Activated T-cell treated with anti-CD3 and anti-CD28 coated beads, Interleukin-2, amount 50 U/mL, for 4 hours (primary cell): ENCODE results near the gene CXCR3. TPM values are rescaled to one million over a fixed set of nuclear protein-coding genes. Genes with fewer than 3 reads are reported as not detected.
A peak's percentile ranks its signal among the peaks of the same experiment; 100 is the strongest.
"Not testable (repeated sequence)": the region's sequence is repeated elsewhere in the genome, so short reads cannot be mapped to it uniquely, and the experiment has no call there.

Experiments
- ATAC-seq, 2 donors: fragments of 200-7000 bp; cut with Tn5 transposase; one replicate each; pipeline ENCODE4 v1.10.0; 2021
- DNase-seq: peaks from one replicate; pipeline ENCODE4 v3.0.0-alpha.2; 2020
- H3K27me3 Mint-ChIP-seq: one replicate; pipeline ENCODE4 v1.8.0; 2021; ENCODE audit warnings: low read depth, mixed read lengths
- H3K36me3 Mint-ChIP-seq: one replicate; pipeline ENCODE4 v1.8.0; 2022; ENCODE audit warnings: mixed read lengths; ENCODE audit not compliant: insufficient read depth
- H3K4me1 Mint-ChIP-seq: one replicate; pipeline ENCODE4 v1.8.0; 2021; ENCODE audit warnings: low read depth, mixed read lengths
- H3K4me3 Mint-ChIP-seq: one replicate; pipeline ENCODE4 v1.8.0; 2021; ENCODE audit warnings: mild to moderate bottlenecking, moderate library complexity, mixed read lengths
- H3K9me3 Mint-ChIP-seq: one replicate; pipeline ENCODE4 v1.8.0; 2021; ENCODE audit warnings: mixed read lengths
- total RNA-seq, 3 donors: library from RNA; stranded (reverse); gene quantifications; one replicate each; pipeline ENCODE4 v1.2.1, GENCODE V29; 2021

CXCR3 gene
- total RNA-seq, 3 donors from 2014 or later, result 44.9 to 64.7 (median 53.1) TPM

GRCh38 chrX:71653344-71653743 is 35.0 kb upstream of the CXCR3 start:
- DNase-seq (no peak), ATAC-seq (no peak)
- Mint-ChIP-seq H3K9me3 (no peaks in the 10 kb centered on the region), H3K4me3 (no peak overlapping the region), H3K4me1 (peaks cover 11% of the 10 kb centered on the region), H3K27me3 (no peaks in the 10 kb centered on the region), H3K36me3 (no peaks in the 10 kb centered on the region)

GRCh38 chrX:71652405-71652804 is 34.1 kb upstream of the CXCR3 start:
- Mint-ChIP-seq H3K36me3 (no peaks in the 10 kb centered on the region), H3K4me1 (peaks cover 11% of the 10 kb centered on the region), H3K4me3 (no peak overlapping the region), H3K9me3 (no peaks in the 10 kb centered on the region), H3K27me3 (no peaks in the 10 kb centered on the region)
- DNase-seq, result peak; percentile 50
- peak; percentile 59 to 63 for ATAC-seq

- no peaks in the 10 kb centered on the region for H3K9me3 Mint-ChIP-seq
- peaks cover 11% of the 10 kb centered on the region for H3K4me1 Mint-ChIP-seq
- H3K27me3 Mint-ChIP-seq, result no peaks in the 10 kb centered on the region
- DNase-seq (no peak), ATAC-seq (peak; percentile 74 to 82)
- H3K4me3 Mint-ChIP-seq, result no peak overlapping the region
- no peaks in the 10 kb centered on the region for H3K36me3 Mint-ChIP-seq
Observed at GRCh38 chrX:71650333-71650969, 32.1 kb upstream of the CXCR3 start.

GRCh38 chrX:71644406-71644805 is 26.1 kb upstream of the CXCR3 start:
- H3K27me3 Mint-ChIP-seq, H3K4me3 Mint-ChIP-seq, H3K9me3 Mint-ChIP-seq, ATAC-seq, H3K36me3 Mint-ChIP-seq, H3K4me1 Mint-ChIP-seq, DNase-seq: not testable (repeated sequence)

DNA sequence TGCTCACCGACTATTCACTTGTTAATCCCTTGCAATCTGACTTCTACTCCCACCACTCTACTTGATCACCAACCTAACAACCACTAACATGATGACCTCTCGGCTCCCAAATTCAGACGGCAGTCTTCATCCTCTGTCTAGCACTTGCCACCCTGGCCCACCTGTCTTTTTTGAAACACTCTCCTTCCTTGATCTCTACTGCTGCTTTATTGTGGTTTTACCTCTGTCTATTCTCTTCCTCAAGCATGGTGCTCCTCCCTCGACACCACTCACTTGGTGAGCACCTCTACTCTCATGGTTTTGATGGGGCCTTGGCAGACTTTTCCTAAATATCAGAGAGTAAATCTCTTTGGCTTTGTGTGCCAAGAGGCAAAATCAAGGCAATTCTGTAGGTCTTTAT is 21.7 kb upstream of the CXCR3 start:
- no peak for DNase-seq
- H3K4me1 Mint-ChIP-seq, result peaks cover 17% of the 10 kb centered on the region
- H3K9me3 Mint-ChIP-seq, result no peaks in the 10 kb centered on the region
- ATAC-seq, result no peak
- H3K27me3 Mint-ChIP-seq, result no peaks in the 10 kb centered on the region
- H3K4me3 Mint-ChIP-seq, result no peak overlapping the region
- no peaks in the 10 kb centered on the region for H3K36me3 Mint-ChIP-seq

- Mint-ChIP-seq H3K9me3 (no peaks in the 10 kb centered on the region), H3K4me1 (peaks cover 17% of the 10 kb centered on the region), H3K4me3 (no peak overlapping the region), H3K36me3 (no peaks in the 10 kb centered on the region), H3K27me3 (no peaks in the 10 kb centered on the region)
- ATAC-seq (peak; percentile 75 to 78), DNase-seq (no peak)
Observed at GRCh38 chrX:71638409-71638808, 20.1 kb upstream of the CXCR3 start.

DNA sequence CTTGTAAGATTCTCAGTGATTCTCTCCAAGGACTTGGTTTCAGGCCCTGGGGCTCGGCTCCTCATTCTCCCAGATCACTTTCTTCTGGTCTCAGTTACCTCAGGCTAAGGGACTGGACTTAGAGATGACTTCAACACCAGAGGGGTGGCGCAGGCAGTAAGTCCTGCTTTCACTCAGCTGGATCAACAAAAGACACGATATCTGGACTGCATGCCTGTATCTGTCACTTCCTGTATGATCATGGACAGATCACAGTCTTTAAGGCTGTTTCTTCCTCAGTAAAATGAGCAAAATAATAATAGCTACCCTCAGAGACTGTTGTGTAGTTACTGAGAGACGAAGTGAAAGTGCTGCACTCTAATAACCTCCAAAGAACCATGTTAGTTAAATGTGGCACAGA is 19.5 kb upstream of the CXCR3 start:
- H3K36me3 Mint-ChIP-seq, result no peaks in the 10 kb centered on the region
- no peak overlapping the region for H3K4me3 Mint-ChIP-seq
- H3K9me3 Mint-ChIP-seq, result no peaks in the 10 kb centered on the region
- H3K4me1 Mint-ChIP-seq, result peaks cover 17% of the 10 kb centered on the region
- H3K27me3 Mint-ChIP-seq, result no peaks in the 10 kb centered on the region
- ATAC-seq, result peak; percentile 31 to 42
- no peak for DNase-seq

DNA sequence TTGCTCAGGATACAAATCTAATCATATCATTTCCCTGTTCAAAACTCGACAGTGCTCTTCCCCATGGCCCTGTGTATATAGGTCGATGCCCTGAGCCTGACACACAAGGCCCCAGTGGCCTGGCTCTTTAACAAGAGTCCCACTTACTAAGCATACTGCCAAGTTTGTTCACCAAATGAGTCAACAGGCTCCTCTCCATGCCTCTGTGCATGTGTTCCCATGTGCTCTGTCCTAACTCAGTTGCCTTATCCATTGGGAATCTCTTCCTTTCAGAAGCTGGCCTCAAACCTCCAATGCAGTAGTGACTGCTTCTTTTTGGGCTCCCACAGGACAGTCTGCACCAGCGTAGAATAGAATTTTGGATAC is 18.9 kb upstream of the CXCR3 start:
- Mint-ChIP-seq H3K27me3 (no peaks in the 10 kb centered on the region), H3K4me1 (peaks cover 17% of the 10 kb centered on the region), H3K4me3 (no peak overlapping the region), H3K9me3 (no peaks in the 10 kb centered on the region), H3K36me3 (no peaks in the 10 kb centered on the region)
- no peak for DNase-seq
- peak; percentile 14 to 41 for ATAC-seq

DNA sequence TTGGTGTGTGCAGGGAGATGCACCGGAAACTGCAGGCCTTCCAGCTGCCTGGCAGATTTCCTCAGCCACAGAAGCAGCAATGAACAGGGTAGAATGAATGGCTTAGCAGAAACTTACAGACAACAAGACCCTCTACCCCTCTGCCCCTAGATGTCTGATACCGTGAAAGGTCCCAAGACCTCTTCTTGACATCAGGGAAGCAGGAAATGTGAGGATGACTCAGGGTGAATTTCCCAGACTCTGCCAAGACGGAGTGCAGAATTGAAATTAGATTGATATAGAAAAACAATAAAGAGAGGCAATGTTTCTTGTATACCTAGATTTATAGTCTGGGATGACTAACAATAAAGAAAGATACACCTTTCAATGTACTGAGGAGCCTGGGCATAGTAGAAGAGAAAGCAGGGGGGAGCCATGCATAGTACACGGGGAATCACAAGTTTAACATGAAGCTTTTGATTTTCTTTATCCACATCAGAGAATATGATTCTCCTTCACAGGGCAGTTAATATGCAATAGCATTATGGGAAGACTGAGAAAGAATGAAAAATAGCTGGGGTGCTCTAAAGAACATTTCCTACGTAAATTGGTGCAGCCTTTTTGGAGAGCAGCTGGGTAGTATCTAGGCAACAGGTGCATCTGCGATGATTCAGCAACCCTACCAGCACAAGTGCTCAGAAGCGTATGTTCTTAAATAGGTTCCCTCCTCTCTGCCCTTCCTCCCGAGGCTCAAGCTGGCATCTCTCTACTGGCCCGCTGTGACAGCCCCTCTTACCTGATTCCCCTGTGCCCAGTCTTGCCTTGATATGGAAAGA is 18.3 kb upstream of the CXCR3 start:
- ATAC-seq, result peak; percentile 15 to 53
- Mint-ChIP-seq H3K4me3 (no peak overlapping the region), H3K27me3 (no peaks in the 10 kb centered on the region), H3K36me3 (no peaks in the 10 kb centered on the region), H3K4me1 (peaks cover 17% of the 10 kb centered on the region), H3K9me3 (no peaks in the 10 kb centered on the region)
- DNase-seq, result no peak

DNA sequence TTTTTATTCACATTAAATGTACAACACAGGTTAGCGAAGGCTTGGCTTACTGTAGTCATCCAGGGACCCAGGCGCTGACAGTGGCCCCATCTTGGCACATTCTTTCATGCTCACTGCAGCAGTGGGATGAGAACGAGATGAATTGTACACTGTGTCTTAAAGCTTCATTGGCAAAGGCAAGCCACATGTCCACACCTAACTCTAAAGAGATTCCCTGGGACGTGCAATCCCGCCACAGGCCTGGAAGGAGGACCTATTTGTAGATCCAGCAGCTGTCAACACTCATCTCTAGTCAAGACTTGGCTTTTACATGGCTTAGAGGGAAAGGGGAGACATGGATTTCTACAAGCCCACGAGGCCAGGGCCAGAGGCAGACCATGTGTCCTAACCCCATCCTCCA is 16.1 kb upstream of the CXCR3 start:
- ATAC-seq (no peak), DNase-seq (no peak)
- Mint-ChIP-seq H3K9me3 (no peaks in the 10 kb centered on the region), H3K4me3 (no peak overlapping the region), H3K4me1 (peaks cover 17% of the 10 kb centered on the region), H3K36me3 (no peaks in the 10 kb centered on the region), H3K27me3 (no peaks in the 10 kb centered on the region)

GRCh38 chrX:71632923-71633657 is 14.8 kb upstream of the CXCR3 start:
- Mint-ChIP-seq H3K36me3 (no peaks in the 10 kb centered on the region), H3K9me3 (no peaks in the 10 kb centered on the region), H3K27me3 (no peaks in the 10 kb centered on the region), H3K4me1 (peaks cover 19% of the 10 kb centered on the region), H3K4me3 (no peak overlapping the region)
- DNase-seq (no peak), ATAC-seq (no peak)

GRCh38 chrX:71629467-71629866 is 11.2 kb upstream of the CXCR3 start:
- Mint-ChIP-seq H3K4me1 (peaks cover 10% of the 10 kb centered on the region), H3K4me3 (no peak overlapping the region), H3K27me3 (no peaks in the 10 kb centered on the region), H3K36me3 (no peaks in the 10 kb centered on the region), H3K9me3 (no peaks in the 10 kb centered on the region)
- no peak for DNase-seq
- ATAC-seq, result no peak

DNA sequence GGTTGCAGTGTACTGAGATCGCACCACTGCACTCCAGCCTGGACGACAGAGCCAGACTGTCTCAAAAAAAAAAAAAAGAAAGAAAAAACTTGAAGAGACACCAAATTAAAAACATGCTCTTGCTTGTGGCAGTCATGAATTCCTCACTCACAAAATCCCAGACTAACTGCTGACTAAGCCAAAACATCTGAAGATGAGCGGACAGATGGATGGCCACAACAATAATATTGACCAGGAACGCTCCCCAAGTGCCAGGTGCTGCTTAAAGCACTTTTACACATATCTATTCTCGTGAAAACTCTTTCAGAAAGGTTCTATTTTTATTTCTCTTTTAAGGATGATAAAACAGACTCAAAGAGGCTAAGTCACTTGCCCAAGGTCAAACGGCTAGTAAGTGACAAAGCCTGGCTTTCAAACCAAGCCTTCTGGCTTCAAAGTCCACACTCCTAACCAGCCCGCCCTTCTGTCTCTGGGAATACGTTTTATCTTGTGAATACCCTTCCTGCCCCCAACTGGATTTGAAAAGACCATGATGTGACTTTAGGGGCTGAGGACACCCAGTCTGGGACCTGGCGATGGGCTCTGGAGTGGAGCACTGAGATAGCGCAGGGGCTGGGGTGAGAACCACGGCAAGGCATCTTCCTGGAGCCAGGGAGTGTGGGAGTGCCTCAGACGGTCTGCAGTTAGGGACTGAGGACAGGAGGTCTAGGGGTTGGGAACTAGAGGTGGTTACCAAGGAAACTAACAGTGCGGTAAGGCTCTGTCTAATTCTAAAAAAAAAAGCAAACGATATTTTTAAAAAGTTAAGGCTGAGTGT is 9.5 kb upstream of the CXCR3 start:
- DNase-seq (no peak), ATAC-seq (no peak)
- Mint-ChIP-seq H3K27me3 (no peaks in the 10 kb centered on the region), H3K9me3 (no peaks in the 10 kb centered on the region), H3K4me1 (peaks cover 24% of the 10 kb centered on the region), H3K4me3 (no peak overlapping the region), H3K36me3 (no peaks in the 10 kb centered on the region)

- H3K4me3 Mint-ChIP-seq, result no peak overlapping the region
- peaks cover 37% of the 10 kb centered on the region for H3K4me1 Mint-ChIP-seq
- no peaks in the 10 kb centered on the region for H3K27me3 Mint-ChIP-seq
- ATAC-seq (no peak), DNase-seq (no peak)
- no peaks in the 10 kb centered on the region for H3K9me3 Mint-ChIP-seq
- no peaks in the 10 kb centered on the region for H3K36me3 Mint-ChIP-seq
Observed at GRCh38 chrX:71626576-71626975, 8.3 kb upstream of the CXCR3 start.
